Endothelial cell of umbilical vein (primary cell): Measurements from ENCODE around the gene TMEM131. TPM values are rescaled to one million over a fixed set of nuclear protein-coding genes. Genes with fewer than 3 reads are reported as not detected.
"Not testable (repeated sequence)": the region's sequence is repeated elsewhere in the genome, so short reads cannot be mapped to it uniquely, and the experiment has no call there.

ENCODE experiments used
- BruUV-seq: library from RNA; stranded (reverse); fragments of 400-500 nt; replicated peaks from 2 replicates; lab custom pipeline; 2021; lab: Mats Ljungman, UMichigan
- CTCF ChIA-PET: fragments of 300-600, 350-600 bp; sonication (Branson Sonifier 250); formaldehyde crosslinking; loops from one replicate; lab custom pipeline; 2021; ENCODE audit warnings: antibody characterized with exemption, inconsistent platforms; lab: Charles Lee
- POLR2A ChIA-PET: fragments of 300-600, 350-600 bp; sonication (Branson Sonifier 250); formaldehyde crosslinking; loops from one replicate; lab custom pipeline; 2021; ENCODE audit warnings: antibody characterized with exemption, inconsistent platforms; lab: Charles Lee
- DNase-seq: peaks from one replicate; pipeline ENCODE4 v3.0.0-alpha.2; 2011; ENCODE audit warnings: low read depth, low spot score
- FAIRE-seq: peaks from 2 replicates; lab custom pipeline; 2011; peaks lifted over from hg19 to GRCh38; lab: Jason Lieb, UNC
- H2AFZ ChIP-seq: 2 replicates; pipeline ENCODE4 v1.6.0; 2012; ENCODE audit warnings: low read depth, low read length, control low read depth, inconsistent platforms
- H3K27ac ChIP-seq: 2 replicates; pipeline ENCODE4 v1.5.1; 2011; ENCODE audit warnings: low read depth, mild to moderate bottlenecking, control low read depth, low read length, moderate library complexity; ENCODE audit not compliant: insufficient read depth
- H3K27me3 ChIP-seq, 2 experiments: 2 replicates each; pipeline versions ENCODE4 v1.6.0 to v1.6.1; 2011; ENCODE audit warnings: low read length in 2 of 2, mixed read lengths in 1 of 2; ENCODE audit not compliant: control insufficient read depth in 2 of 2, insufficient read depth in 2 of 2
- H3K36me3 ChIP-seq, 2 experiments: 2 replicates in 1 of 2; 3 replicates in 1 of 2; pipeline ENCODE4 v1.5.1; 2011; ENCODE audit warnings: low read length in 2 of 2, mild to moderate bottlenecking in 1 of 2, moderate library complexity in 1 of 2; ENCODE audit not compliant: control insufficient read depth in 2 of 2, insufficient read depth in 2 of 2; ENCODE audit errors: extremely low read depth in 1 of 2
- H3K4me1 ChIP-seq: 3 replicates; pipeline ENCODE4 v1.5.1; 2011; ENCODE audit warnings: mild to moderate bottlenecking, low read length; ENCODE audit not compliant: control insufficient read depth, insufficient read depth; ENCODE audit errors: extremely low read depth
- H3K4me2 ChIP-seq: 2 replicates; pipeline ENCODE4 v1.6.1; 2011; ENCODE audit warnings: low read length, control low read depth, mixed read lengths; ENCODE audit not compliant: insufficient read depth
- H3K4me3 ChIP-seq, 3 experiments: fragments of 200-600 bp in 1 of 3; sonication (generic), shearing (Covaris generic) in 1 of 3; replicated peaks in 1 of 3; 2 replicates each; pipeline ENCODE4 v1.5.1; 2011 to 2016; ENCODE audit warnings: control low read depth in 3 of 3, low read length in 3 of 3, mild to moderate bottlenecking in 2 of 3, inconsistent platforms in 1 of 3, low read depth in 1 of 3, moderate library complexity in 1 of 3; ENCODE audit not compliant: insufficient read depth in 1 of 3
- H3K79me2 ChIP-seq: 2 replicates; pipeline ENCODE4 v1.6.0; 2012; ENCODE audit warnings: low read length, inconsistent platforms; ENCODE audit not compliant: control insufficient read depth, insufficient read depth
- H3K9ac ChIP-seq: replicated peaks from 2 replicates; pipeline ENCODE3; 2011; ENCODE audit warnings: low read length, control low read depth; ENCODE audit not compliant: insufficient read depth; ENCODE audit errors: extremely low read depth
- H3K9me1 ChIP-seq: replicated peaks from 3 replicates; pipeline ENCODE4 v1.6.0; 2011; ENCODE audit warnings: mild to moderate bottlenecking, low read length; ENCODE audit not compliant: control insufficient read depth, insufficient read depth; ENCODE audit errors: extremely low read depth
- H3K9me3 ChIP-seq: replicated peaks from 2 replicates; pipeline ENCODE4 v1.5.1; 2012; ENCODE audit warnings: low read length, inconsistent platforms; ENCODE audit not compliant: control insufficient read depth, insufficient read depth
- H4K20me1 ChIP-seq: replicated peaks from 2 replicates; pipeline ENCODE3; 2011; ENCODE audit warnings: mild to moderate bottlenecking, low read length; ENCODE audit not compliant: control insufficient read depth, insufficient read depth; ENCODE audit errors: extremely low read depth
- CTCF ChIP-seq, 2 donors: IDR thresholded peaks; 1 replicate in 1 of 2; 2 replicates in 1 of 2; pipeline ENCODE4 v1.5.1; 2011; ENCODE audit warnings: low read length in 2 of 2, mild to moderate bottlenecking in 2 of 2, moderate library complexity in 2 of 2, control low read depth in 1 of 2, inconsistent platforms in 1 of 2, low read depth in 1 of 2; ENCODE audit not compliant: insufficient read depth in 1 of 2; ENCODE audit errors: extremely low read depth in 1 of 2
- EZH2 ChIP-seq: IDR thresholded peaks from 2 replicates; pipeline ENCODE4 v1.6.1; 2012; ENCODE audit warnings: borderline replicate concordance, low read depth, mild to moderate bottlenecking, moderate library complexity, low read length, inconsistent platforms; ENCODE audit not compliant: severe bottlenecking
- FOS ChIP-seq: IDR thresholded peaks from 2 replicates; pipeline ENCODE4 v1.6.1; 2011; ENCODE audit warnings: mild to moderate bottlenecking, low read length, moderate library complexity, borderline replicate concordance; ENCODE audit not compliant: insufficient read depth
- GATA2 ChIP-seq: IDR thresholded peaks from 2 replicates; pipeline ENCODE4 v1.7.0; 2011; ENCODE audit warnings: low read depth, mild to moderate bottlenecking, moderate library complexity, mixed read lengths, low read length; ENCODE audit not compliant: insufficient read length, insufficient read depth
- JUN ChIP-seq: IDR thresholded peaks from 2 replicates; pipeline ENCODE4 v1.6.1; 2011; ENCODE audit warnings: borderline replicate concordance, low read depth; ENCODE audit not compliant: insufficient read length, insufficient read depth
- MAX ChIP-seq: IDR thresholded peaks from 2 replicates; pipeline ENCODE4 v1.6.1; 2011; ENCODE audit not compliant: insufficient read depth, insufficient read length
- MYC ChIP-seq: IDR thresholded peaks from one replicate; pipeline ENCODE4 v1.6.1; 2011; ENCODE audit warnings: mild to moderate bottlenecking, low read depth, low read length
- POLR2A ChIP-seq: IDR thresholded peaks from 2 replicates; pipeline ENCODE4 v1.6.1; 2012; ENCODE audit warnings: low read depth, mild to moderate bottlenecking, control low read depth, low read length
- POLR2AphosphoS5 ChIP-seq: IDR thresholded peaks from 2 replicates; pipeline ENCODE4 v1.6.1; 2012; ENCODE audit warnings: low read depth, mild to moderate bottlenecking, control low read depth, low read length, moderate library complexity; ENCODE audit not compliant: insufficient read depth
- dilution Hi-C: fragments of 300-500 bp; cut with MboI; formaldehyde crosslinking; loops from one replicate; pipeline ENCODE4 v1.15.0; 2019; ENCODE audit warnings: low sequenced_read_pairs; ENCODE audit not compliant: extremely low pct_ligation_motif_present
- intact Hi-C: fragments of 100-400 bp; cut with micrococcal nuclease; formaldehyde crosslinking; loops from one replicate; pipeline ENCODE4 v1.10.0; 2022
- polyA plus RNA-seq, 4 experiments: library from polyadenylated mRNA; depleted of rRNA in 3 of 4; stranded (reverse) in 3 of 4; unstranded in 1 of 4; fragments of >200 nt; gene quantifications; 2 replicates each; pipeline versions ENCODE4 v1.2.1 to v1.2.3, GENCODE V29; 2011 to 2012; ENCODE audit warnings: missing spikeins in 1 of 4
- total RNA-seq: library from RNA; stranded (reverse); gene quantifications from 2 replicates; pipeline ENCODE4 v1.2.3, GENCODE V29; 2021

The TMEM131 gene
- total and polyA plus RNA-seq, 2 donors (not counting 3 experiments of a cell fraction or from before 2014, with no cell fraction given): 12.2 to 28.6 TPM

GRCh38 chr2:97834610-97835009 is 161.1 kb downstream of the TMEM131 start:
- Histone ChIP-seq H3K36me3 (no peaks in the 10 kb centered on the region), H3K4me2 (no peak overlapping the region), H3K27ac (no peak overlapping the region), H3K4me1 (no peaks in the 10 kb centered on the region), H3K4me3 (no peak overlapping the region), H3K9me3 (no peaks in the 10 kb centered on the region), H3K9me1 (no peaks in the 10 kb centered on the region), H3K9ac (no peak overlapping the region), H3K79me2 (no peaks in the 10 kb centered on the region), H2AFZ (no peak overlapping the region), H4K20me1 (no peaks in the 10 kb centered on the region), H3K27me3 (no peaks in the 10 kb centered on the region)
- ChIA-PET POLR2A (no interaction called here), CTCF (interaction anchor here (1.0 to 1.3 kb wide), 2 partner anchors 10 to 17 kb away, joined by 3 to 4 read pairs; no protein-coding TSS in a partner anchor)
- FAIRE-seq: peak; percentile 40
- TF ChIP-seq MAX: no peak
- no peak for TF ChIP-seq EZH2
- no peak for TF ChIP-seq JUN
- dilution Hi-C loops: no loop called here
- no peak for DNase-seq
- intact Hi-C loops: no loop called here
- BruUV-seq: no TSS peak

- Histone ChIP-seq H2AFZ (no peak overlapping the region), H3K79me2 (no peaks in the 10 kb centered on the region), H3K9me1 (no peaks in the 10 kb centered on the region), H3K27me3 (no peaks in the 10 kb centered on the region), H4K20me1 (no peaks in the 10 kb centered on the region), H3K27ac (no peak overlapping the region), H3K4me2 (no peak overlapping the region), H3K4me3 (no peak overlapping the region), H3K4me1 (no peaks in the 10 kb centered on the region), H3K9me3 (no peaks in the 10 kb centered on the region), H3K36me3 (no peaks in the 10 kb centered on the region), H3K9ac (no peak overlapping the region)
- ChIA-PET POLR2A (no interaction called here), CTCF (interaction anchor here (0.6 to 1.7 kb wide), 5 partner anchors 9 to 38 kb away, joined by 3 to 5 read pairs (median 3); no protein-coding TSS in a partner anchor)
- no peak for FAIRE-seq
- TF ChIP-seq MYC (no peak), CTCF (IDR thresholded peaks at IDR 0.05; ENCODE audit: extremely low read depth in 1 of 2, insufficient read depth in 1 of 2, low read depth in 1 of 2, low read length in 2 of 2) (no peak), FOS (no peak), MAX (no peak), JUN (no peak), POLR2A (no peak), EZH2 (no peak), POLR2AphosphoS5 (no peak), GATA2 (no peak)
- intact Hi-C loops (no loop called here), dilution Hi-C loops (no loop called here)
- BruUV-seq: no TSS peak
- DNase-seq: no peak
Measured at GRCh38 chr2:97831121-97831520, 164.6 kb downstream of the TMEM131 start.

- POLR2A ChIA-PET, FAIRE-seq: not testable (repeated sequence)
Measured at GRCh38 chr2:97829255-97829654, 166.5 kb downstream of the TMEM131 start.

More at GRCh38 chr2:97829255-97829654, 166.5 kb downstream of the TMEM131 start:
- H3K9ac ChIP-seq, H3K27me3 ChIP-seq, H4K20me1 ChIP-seq, H3K9me1 ChIP-seq, dilution Hi-C loops, H3K4me3 ChIP-seq, H3K79me2 ChIP-seq, H3K36me3 ChIP-seq, CTCF ChIA-PET, BruUV-seq, H2AFZ ChIP-seq, DNase-seq, intact Hi-C loops, H3K4me2 ChIP-seq, H3K4me1 ChIP-seq, H3K27ac ChIP-seq, H3K9me3 ChIP-seq: not testable (repeated sequence)
